GM12878 (cell line): ENCODE results near the gene IRF2. TPM values are rescaled to one million over a fixed set of nuclear protein-coding genes. Genes with fewer than 3 reads are reported as not detected.

Source experiments
- CBFB ChIP-seq: IDR thresholded peaks from 2 replicates; pipeline ENCODE4 v1.6.1; 2016; ENCODE audit warnings: antibody characterized with exemption, low read depth
- CHD1 ChIP-seq: IDR thresholded peaks from 2 replicates; pipeline ENCODE4 v1.6.1; 2012; ENCODE audit warnings: low read depth, low read length, improper control_type of control experiment
- CHD2 ChIP-seq: IDR thresholded peaks from 2 replicates; pipeline ENCODE4 v1.6.1; 2011; ENCODE audit warnings: low read depth, low read length, improper control_type of control experiment, borderline replicate concordance
- CHD4 ChIP-seq: fragments of 200-600 bp; sonication (generic); IDR thresholded peaks from 2 replicates; pipeline ENCODE4 v1.6.1; 2016; ENCODE audit warnings: mild to moderate bottlenecking
- CREM ChIP-seq: IDR thresholded peaks from 2 replicates; pipeline ENCODE4 v1.6.1; 2014; ENCODE audit warnings: antibody characterized with exemption, low read depth
- EED ChIP-seq: sonication (generic); IDR thresholded peaks from 2 replicates; pipeline ENCODE4 v1.6.1; 2016; ENCODE audit warnings: antibody characterized with exemption, low read depth
- EP300 ChIP-seq, 2 experiments: fragments of 150-350 bp in 1 of 2; IDR thresholded peaks; 2 replicates each; pipeline ENCODE4 v1.6.1; 2011 to 2012; ENCODE audit warnings: low read depth in 2 of 2, low read length in 2 of 2, borderline replicate concordance in 1 of 2, improper control_type of control experiment in 1 of 2, inconsistent platforms in 1 of 2; ENCODE audit not compliant: control insufficient read depth in 1 of 2
- ETV6 ChIP-seq, 2 experiments: fragments of 450-650 bp in 1 of 2; IDR thresholded peaks in 1 of 2; conservative IDR thresholded peaks in 1 of 2; 2 replicates each; pipeline ENCODE4 v1.6.1; 2014; ENCODE audit warnings: antibody characterized with exemption in 1 of 2, borderline replicate concordance in 1 of 2, low read depth in 1 of 2, mild to moderate bottlenecking in 1 of 2, moderate library complexity in 1 of 2
- IKZF1 ChIP-seq: fragments of 450-650 bp; conservative IDR thresholded peaks from 2 replicates; pipeline ENCODE4 v1.6.1; 2017; ENCODE audit warnings: antibody characterized with exemption, mild to moderate bottlenecking
- JUNB ChIP-seq: IDR thresholded peaks from 2 replicates; pipeline ENCODE4 v1.6.1; 2016; ENCODE audit warnings: antibody characterized with exemption, mild to moderate bottlenecking
- MTA2 ChIP-seq: fragments of 450-650 bp; IDR thresholded peaks from 2 replicates; pipeline ENCODE4 v1.6.1; 2016; ENCODE audit warnings: low read depth, mild to moderate bottlenecking, moderate library complexity
- POLR2AphosphoS5 ChIP-seq: IDR thresholded peaks from 2 replicates; pipeline ENCODE4 v1.6.1; 2011; ENCODE audit warnings: mild to moderate bottlenecking, low read length, inconsistent platforms
- RBBP5 ChIP-seq: fragments of 200-600 bp; sonication (generic); conservative IDR thresholded peaks from 2 replicates; pipeline ENCODE4 v1.6.1; 2016
- TBL1XR1 ChIP-seq: IDR thresholded peaks from 2 replicates; pipeline ENCODE4 v1.6.1; 2012; ENCODE audit warnings: low read depth, low read length, improper control_type of control experiment
- ZBTB4 ChIP-seq: fragments of 450-650 bp; formaldehyde crosslinking; IDR thresholded peaks from 2 replicates; pipeline ENCODE4 v1.4.0; 2022; ENCODE audit warnings: mild to moderate bottlenecking, moderate library complexity
- ZNF207 ChIP-seq: fragments of 450-650 bp; IDR thresholded peaks from 2 replicates; pipeline ENCODE4 v1.6.1; 2014; ENCODE audit warnings: antibody characterized with exemption, mild to moderate bottlenecking, borderline replicate concordance
- polyA plus RNA-seq, 11 experiments: library from polyadenylated mRNA; depleted of rRNA in 4 of 11; unstranded in 6 of 11; stranded (reverse) in 5 of 11; fragments of >200 nt; fragmentation: Nextera tagmentation in 4 of 11; fragmentation: Illumina TruSeq in 1 of 11; extraction: Ambion mirVana in 4 of 11; extraction: Trizol in 1 of 11; gene quantifications; 1 replicate in 1 of 11; 2 replicates in 10 of 11; pipeline versions ENCODE4 v1.2.1 to v1.2.3, GENCODE V29; 2011 to 2016; ENCODE audit warnings: inconsistent platforms in 2 of 11, missing spikeins in 2 of 11, low read depth in 1 of 11
- total RNA-seq, 4 experiments: library from RNA; depleted of rRNA in 3 of 4; stranded (reverse); fragments of >200 nt in 3 of 4; fragmentation: Illumina TruSeq in 1 of 4; extraction: Trizol in 1 of 4; gene quantifications; 2 replicates each; pipeline versions ENCODE4 v1.2.1 to v1.2.3, GENCODE V29; 2013 to 2021
- TF ChIP-seq, protein P1 (sequence below): fragments of 450-650 bp; IDR thresholded peaks from 2 replicates; pipeline ENCODE4 v1.6.1; 2017; ENCODE audit warnings: mild to moderate bottlenecking, low read depth, inconsistent platforms; ENCODE audit not compliant: poor library complexity, severe bottlenecking
- TF ChIP-seq, protein P2 (sequence below): IDR thresholded peaks from 2 replicates; pipeline ENCODE4 v1.6.1; 2012; ENCODE audit warnings: low read length, inconsistent platforms
- TF ChIP-seq, protein P3 (sequence below): fragments of 450-650 bp; IDR thresholded peaks from 2 replicates; pipeline ENCODE4 v1.6.1; 2018; ENCODE audit warnings: borderline replicate concordance, mild to moderate bottlenecking; ENCODE audit not compliant: partially characterized antibody

IRF2 gene
- total and polyA plus RNA-seq, 10 of the 15 experiments (the other 5 are each of a cell fraction or from before 2014, with no cell fraction given) = 45.1 to 99.3 (median 58.9) TPM

DNA sequence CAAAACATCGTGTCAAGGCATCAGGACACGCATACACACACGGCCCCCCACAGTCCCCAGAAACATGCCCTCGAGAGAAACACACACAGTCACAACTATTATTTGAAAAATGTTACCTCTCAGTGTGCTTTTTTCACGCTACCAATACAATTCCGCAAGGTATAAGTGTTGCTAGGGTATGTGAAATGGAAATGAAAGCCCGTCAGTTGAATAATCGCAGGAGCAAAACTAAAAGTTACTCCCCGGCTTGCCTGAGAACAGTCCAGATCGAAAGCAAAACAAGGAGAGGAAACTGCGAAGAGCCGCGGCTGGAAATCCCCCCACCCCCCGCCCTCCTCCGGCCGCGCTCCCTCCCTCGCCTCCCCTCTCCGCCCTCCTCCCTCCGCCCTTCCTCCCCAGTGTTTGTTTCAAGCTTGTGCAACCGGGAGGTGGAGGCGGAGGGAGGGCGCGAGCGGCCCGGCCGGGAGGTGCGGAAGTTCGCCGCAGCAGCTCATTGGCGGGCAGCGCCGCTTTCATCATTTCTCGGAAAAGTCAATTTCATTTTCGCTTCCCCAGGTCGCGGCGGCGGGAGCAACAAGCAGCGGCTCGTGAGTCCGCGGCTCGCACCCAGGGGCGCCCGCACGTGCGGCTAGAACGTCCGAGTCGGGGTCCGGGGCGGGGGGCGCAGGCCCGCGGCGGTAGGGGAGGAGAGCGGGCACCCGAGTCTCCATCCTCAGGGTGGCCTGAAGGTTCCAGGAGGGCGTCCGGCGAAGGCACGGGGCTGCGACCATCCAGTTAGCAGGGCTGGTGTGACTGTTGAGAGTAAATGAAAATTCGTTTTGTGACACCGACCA, at the start of gene IRF2 (continued):
- TF ChIP-seq, protein P1, sequence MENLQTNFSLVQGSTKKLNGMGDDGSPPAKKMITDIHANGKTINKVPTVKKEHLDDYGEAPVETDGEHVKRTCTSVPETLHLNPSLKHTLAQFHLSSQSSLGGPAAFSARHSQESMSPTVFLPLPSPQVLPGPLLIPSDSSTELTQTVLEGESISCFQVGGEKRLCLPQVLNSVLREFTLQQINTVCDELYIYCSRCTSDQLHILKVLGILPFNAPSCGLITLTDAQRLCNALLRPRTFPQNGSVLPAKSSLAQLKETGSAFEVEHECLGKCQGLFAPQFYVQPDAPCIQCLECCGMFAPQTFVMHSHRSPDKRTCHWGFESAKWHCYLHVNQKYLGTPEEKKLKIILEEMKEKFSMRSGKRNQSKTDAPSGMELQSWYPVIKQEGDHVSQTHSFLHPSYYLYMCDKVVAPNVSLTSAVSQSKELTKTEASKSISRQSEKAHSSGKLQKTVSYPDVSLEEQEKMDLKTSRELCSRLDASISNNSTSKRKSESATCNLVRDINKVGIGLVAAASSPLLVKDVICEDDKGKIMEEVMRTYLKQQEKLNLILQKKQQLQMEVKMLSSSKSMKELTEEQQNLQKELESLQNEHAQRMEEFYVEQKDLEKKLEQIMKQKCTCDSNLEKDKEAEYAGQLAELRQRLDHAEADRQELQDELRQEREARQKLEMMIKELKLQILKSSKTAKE = peak; percentile 62
- TF ChIP-seq TBL1XR1 (peak; percentile 67), ZNF207 (peak; percentile 54; the same call in 1 of the 2 replicates), EP300 (IDR thresholded peaks at IDR 0.05; ENCODE audit: borderline replicate concordance in 1 of 2, control insufficient read depth in 1 of 2, low read depth in 2 of 2, low read length in 2 of 2) (peak; percentile 51; a peak in 3 of 4 replicates), ETV6 (conservative IDR thresholded peaks at IDR 0.05 in 1 of 2, IDR thresholded peaks at IDR 0.05 in 1 of 2; ENCODE audit: borderline replicate concordance in 1 of 2, low read depth in 1 of 2) (peak in 1 of 2 experiments; percentile 84; a peak in 2 of 4 replicates), CREM (peak; percentile 74), IKZF1 (peak; percentile 66; the same call in 1 of the 2 replicates), EED (0 out of 2 replicates have a peak, but pooled peaks have one; percentile 4), ZBTB4 (CRISPR knock-in tag) (no peak), CHD1 (0 out of 2 replicates have a peak, but pooled peaks have one; percentile 46), RBBP5 (no peak), JUNB (no peak), CHD2 (peak; percentile 57; the same call in 1 of the 2 replicates), POLR2AphosphoS5 (peak; percentile 57; the same call in 1 of the 2 replicates), MTA2 (no peak; the same call in 1 of the 2 replicates), CBFB (no peak; the same call in 1 of the 2 replicates), CHD4 (no peak)
- TF ChIP-seq, protein P2, sequence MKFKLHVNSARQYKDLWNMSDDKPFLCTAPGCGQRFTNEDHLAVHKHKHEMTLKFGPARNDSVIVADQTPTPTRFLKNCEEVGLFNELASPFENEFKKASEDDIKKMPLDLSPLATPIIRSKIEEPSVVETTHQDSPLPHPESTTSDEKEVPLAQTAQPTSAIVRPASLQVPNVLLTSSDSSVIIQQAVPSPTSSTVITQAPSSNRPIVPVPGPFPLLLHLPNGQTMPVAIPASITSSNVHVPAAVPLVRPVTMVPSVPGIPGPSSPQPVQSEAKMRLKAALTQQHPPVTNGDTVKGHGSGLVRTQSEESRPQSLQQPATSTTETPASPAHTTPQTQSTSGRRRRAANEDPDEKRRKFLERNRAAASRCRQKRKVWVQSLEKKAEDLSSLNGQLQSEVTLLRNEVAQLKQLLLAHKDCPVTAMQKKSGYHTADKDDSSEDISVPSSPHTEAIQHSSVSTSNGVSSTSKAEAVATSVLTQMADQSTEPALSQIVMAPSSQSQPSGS = no peak
- TF ChIP-seq, protein P3, sequence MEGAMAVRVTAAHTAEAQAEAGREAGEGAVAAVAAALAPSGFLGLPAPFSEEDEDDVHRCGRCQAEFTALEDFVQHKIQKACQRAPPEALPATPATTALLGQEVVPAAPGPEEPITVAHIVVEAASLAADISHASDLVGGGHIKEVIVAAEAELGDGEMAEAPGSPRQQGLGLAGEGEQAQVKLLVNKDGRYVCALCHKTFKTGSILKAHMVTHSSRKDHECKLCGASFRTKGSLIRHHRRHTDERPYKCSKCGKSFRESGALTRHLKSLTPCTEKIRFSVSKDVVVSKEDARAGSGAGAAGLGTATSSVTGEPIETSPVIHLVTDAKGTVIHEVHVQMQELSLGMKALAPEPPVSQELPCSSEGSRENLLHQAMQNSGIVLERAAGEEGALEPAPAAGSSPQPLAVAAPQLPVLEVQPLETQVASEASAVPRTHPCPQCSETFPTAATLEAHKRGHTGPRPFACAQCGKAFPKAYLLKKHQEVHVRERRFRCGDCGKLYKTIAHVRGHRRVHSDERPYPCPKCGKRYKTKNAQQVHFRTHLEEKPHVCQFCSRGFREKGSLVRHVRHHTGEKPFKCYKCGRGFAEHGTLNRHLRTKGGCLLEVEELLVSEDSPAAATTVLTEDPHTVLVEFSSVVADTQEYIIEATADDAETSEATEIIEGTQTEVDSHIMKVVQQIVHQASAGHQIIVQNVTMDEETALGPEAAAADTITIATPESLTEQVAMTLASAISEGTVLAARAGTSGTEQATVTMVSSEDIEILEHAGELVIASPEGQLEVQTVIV = peak; percentile 42
